ENCODE data around the gene IFNG-AS1.
A peak's percentile ranks its signal among the peaks of the same experiment; 100 is the strongest.

IFNG-AS1 gene

GRCh38 chr12:67993143-67993542 lies 3.9 kb downstream of the IFNG-AS1 start:
- DNase-seq: no peak

- DNase-seq: no peak
Observed at GRCh38 chr12:67994046-67994445, 4.8 kb downstream of the IFNG-AS1 start.

- DNase-seq: peak in 1 of 58 donors; percentile 1
Observed at GRCh38 chr12:67996347-67996746, 7.1 kb downstream of the IFNG-AS1 start.

GRCh38 chr12:67998379-67998778 lies 9.1 kb downstream of the IFNG-AS1 start:
- no peak for DNase-seq

GRCh38 chr12:67999244-67999643 lies 10.0 kb downstream of the IFNG-AS1 start:
- no peak for DNase-seq

- DNase-seq: no peak
Observed at GRCh38 chr12:68001486-68002466, 12.5 kb downstream of the IFNG-AS1 start.

- DNase-seq: no peak
Observed at GRCh38 chr12:68003777-68004176, 14.5 kb downstream of the IFNG-AS1 start.

GRCh38 chr12:68007033-68007432 lies 17.8 kb downstream of the IFNG-AS1 start:
- DNase-seq: no peak

GRCh38 chr12:68007466-68007865 lies 18.2 kb downstream of the IFNG-AS1 start:
- DNase-seq: no peak

GRCh38 chr12:68011206-68011881 lies 22.1 kb downstream of the IFNG-AS1 start:
- no peak for DNase-seq

- DNase-seq: no peak
Observed at GRCh38 chr12:68011882-68012207, 22.6 kb downstream of the IFNG-AS1 start.

- DNase-seq: no peak
Observed at GRCh38 chr12:68012712-68013111, 23.5 kb downstream of the IFNG-AS1 start.

GRCh38 chr12:68013181-68013580 lies 23.9 kb downstream of the IFNG-AS1 start:
- no peak for DNase-seq

GRCh38 chr12:68016136-68016535 lies 26.9 kb downstream of the IFNG-AS1 start:
- no peak for DNase-seq

GRCh38 chr12:68018315-68018714 lies 29.1 kb downstream of the IFNG-AS1 start:
- DNase-seq: no peak

GRCh38 chr12:68020049-68020448 lies 30.8 kb downstream of the IFNG-AS1 start:
- DNase-seq: no peak

GRCh38 chr12:68020699-68021098 lies 31.5 kb downstream of the IFNG-AS1 start:
- DNase-seq: no peak

GRCh38 chr12:68028647-68029046 lies 39.4 kb downstream of the IFNG-AS1 start:
- no peak for DNase-seq

GRCh38 chr12:68030248-68030647 lies 41.0 kb downstream of the IFNG-AS1 start:
- no peak for DNase-seq

GRCh38 chr12:68031174-68031573 lies 41.9 kb downstream of the IFNG-AS1 start:
- DNase-seq: no peak

- DNase-seq: no peak
Observed at GRCh38 chr12:68031881-68032739, 42.9 kb downstream of the IFNG-AS1 start.

- no peak for DNase-seq
Observed at GRCh38 chr12:68034567-68034966, 45.3 kb downstream of the IFNG-AS1 start.
